Smooth muscle cell (in vitro differentiated cells): ENCODE measurements around the gene MBD3L5. TPM values are rescaled to one million over a fixed set of nuclear protein-coding genes. Genes with fewer than 3 reads are reported as not detected.

Source experiments
- DNase-seq: peaks from one replicate; lab custom pipeline; 2025; ENCODE audit not compliant: unreplicated experiment; lab: John Stamatoyannopoulos, UW
- H2AFZ ChIP-seq: fragments of 200-600 bp; sonication (generic); 2 replicates; pipeline ENCODE4 v1.6.0; 2016; ENCODE audit warnings: antibody characterized with exemption, low read depth, mild to moderate bottlenecking
- H3F3A ChIP-seq: fragments of 200-600 bp; sonication (generic); 2 replicates; pipeline ENCODE4 v1.6.0; 2017; ENCODE audit warnings: antibody characterized with exemption, low read depth
- H3K27ac ChIP-seq: fragments of 200-600 bp; sonication (generic); 2 replicates; pipeline ENCODE4 v1.5.1; 2016; ENCODE audit warnings: low read depth, mild to moderate bottlenecking
- H3K27me3 ChIP-seq: fragments of 200-600 bp; sonication (generic); 2 replicates; pipeline ENCODE4 v1.6.1; 2016; ENCODE audit warnings: low read depth, mild to moderate bottlenecking
- H3K36me3 ChIP-seq: fragments of 200-600 bp; sonication (generic); 2 replicates; pipeline ENCODE4 v1.5.1; 2016; ENCODE audit warnings: low read depth
- H3K4me1 ChIP-seq: fragments of 200-600 bp; sonication (generic); 2 replicates; pipeline ENCODE4 v1.5.1; 2016; ENCODE audit warnings: low read depth
- H3K4me2 ChIP-seq: fragments of 200-600 bp; sonication (generic); 2 replicates; pipeline ENCODE4 v1.6.0; 2016; ENCODE audit warnings: mild to moderate bottlenecking
- H3K4me3 ChIP-seq: fragments of 200-600 bp; sonication (generic); 2 replicates; pipeline ENCODE4 v1.5.1; 2016; ENCODE audit warnings: mild to moderate bottlenecking
- H3K79me2 ChIP-seq: fragments of 200-600 bp; sonication (generic); 2 replicates; pipeline ENCODE4 v1.6.0; 2016; ENCODE audit warnings: low read depth, mild to moderate bottlenecking
- H3K9ac ChIP-seq: fragments of 200-600 bp; sonication (generic); 2 replicates; pipeline ENCODE4 v1.6.0; 2016; ENCODE audit warnings: low read depth
- H3K9me3 ChIP-seq: fragments of 200-600 bp; sonication (generic); replicated peaks from 2 replicates; pipeline ENCODE4 v1.5.1; 2016; ENCODE audit warnings: low read depth
- H4K20me1 ChIP-seq: fragments of 200-600 bp; sonication (generic); 2 replicates; pipeline ENCODE4 v1.6.0; 2016; ENCODE audit warnings: low read depth
- CTCF ChIP-seq: fragments of 200-600 bp; sonication (generic); IDR thresholded peaks from 2 replicates; pipeline ENCODE4 v1.5.1; 2017; ENCODE audit warnings: borderline replicate concordance, mild to moderate bottlenecking, antibody characterized with exemption; ENCODE audit not compliant: insufficient read depth, poor library complexity, severe bottlenecking
- WGBS: methylation state at CpG from one replicate; pipeline ENCODE4 v1.1.7; 2016; ENCODE audit warnings: low lambda C conversion rate; 5-methylcytosine and 5-hydroxymethylcytosine counted together
- polyA plus RNA-seq: library from polyadenylated mRNA; unstranded; fragments of >200 nt; fragmentation: Nextera tagmentation; extraction: Ambion mirVana; gene quantifications from 2 replicates; pipeline ENCODE4 v1.2.1, GENCODE V29; 2016
- total RNA-seq: library from RNA; depleted of rRNA; stranded (reverse); fragments of >200 nt; gene quantifications from 2 replicates; pipeline ENCODE4 v1.2.3, GENCODE V29; 2014

MBD3L5 gene
- total and polyA plus RNA-seq, 2 experiments from 2014 or later = not detected

GRCh38 chr19:7072541-7072940, 42.2 kb downstream of the MBD3L5 start:
- no peak overlapping the region for H2AFZ ChIP-seq
- no peak overlapping the region for H3K9ac ChIP-seq
- WGBS = 92% methylated on average over 6 of the region's 6 CpGs
- H3K27ac ChIP-seq = no peak overlapping the region
- peaks cover 8% of the 10 kb centered on the region for H3F3A ChIP-seq
- H3K4me1 ChIP-seq = peaks cover 5% of the 10 kb centered on the region
- H3K4me2 ChIP-seq = no peak overlapping the region
- H4K20me1 ChIP-seq = no peaks in the 10 kb centered on the region
- H3K27me3 ChIP-seq = no peaks in the 10 kb centered on the region
- peaks cover 14% of the 10 kb centered on the region for H3K9me3 ChIP-seq
- peaks cover 34% of the 10 kb centered on the region for H3K36me3 ChIP-seq
- no peak for DNase-seq
- H3K4me3 ChIP-seq = no peak overlapping the region
- TF ChIP-seq CTCF = no peak
- H3K79me2 ChIP-seq = peaks cover 10% of the 10 kb centered on the region

DNA sequence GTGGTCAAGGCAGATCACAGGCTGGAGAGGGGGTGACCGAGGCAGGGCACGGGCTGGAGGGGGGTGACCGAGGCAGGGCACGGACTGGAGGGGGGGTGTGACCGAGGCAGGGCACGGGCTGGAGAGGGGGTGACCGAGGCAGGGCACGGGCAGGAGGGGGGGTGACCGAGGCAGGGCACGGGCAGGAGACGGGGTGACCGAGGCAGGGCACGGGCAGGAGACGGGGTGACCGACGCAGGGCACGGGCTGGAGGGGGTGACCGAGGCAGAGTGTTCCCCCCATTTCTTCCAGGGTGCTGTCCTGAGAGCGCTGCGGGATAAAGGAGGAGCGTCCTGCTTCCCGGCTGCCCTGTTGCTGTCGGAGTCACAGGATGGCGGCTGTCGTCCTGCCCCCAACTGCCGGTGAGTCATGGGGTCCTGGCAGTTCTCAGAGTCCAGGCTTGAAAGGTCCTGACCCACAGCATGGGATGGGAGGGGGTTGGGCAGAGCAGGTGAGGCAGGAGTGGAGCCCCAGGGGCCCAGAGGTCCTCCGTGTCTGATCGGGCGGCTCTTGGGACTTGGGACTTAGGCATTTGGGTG, 44.4 kb downstream of the MBD3L5 start:
- H3K4me1 ChIP-seq = peaks cover 5% of the 10 kb centered on the region
- no peak overlapping the region for H2AFZ ChIP-seq
- H3K4me2 ChIP-seq = no peak overlapping the region
- peaks cover 10% of the 10 kb centered on the region for H3K79me2 ChIP-seq
- no peak overlapping the region for H3K9ac ChIP-seq
- peaks cover 33% of the 10 kb centered on the region for H3K9me3 ChIP-seq
- no peaks in the 10 kb centered on the region for H3F3A ChIP-seq
- H3K27ac ChIP-seq = no peak overlapping the region
- H3K27me3 ChIP-seq = no peaks in the 10 kb centered on the region
- 98% methylated on average over 17 of the region's 29 CpGs for WGBS
- TF ChIP-seq CTCF = no peak
- H3K36me3 ChIP-seq = peaks cover 54% of the 10 kb centered on the region
- H4K20me1 ChIP-seq = no peaks in the 10 kb centered on the region
- no peak for DNase-seq
- H3K4me3 ChIP-seq = no peak overlapping the region

- peaks cover 67% of the 10 kb centered on the region for H3K36me3 ChIP-seq
- no peaks in the 10 kb centered on the region for H4K20me1 ChIP-seq
- H3K4me1 ChIP-seq = no peaks in the 10 kb centered on the region
- DNase-seq = no peak
- H3F3A ChIP-seq = no peaks in the 10 kb centered on the region
- H3K4me2 ChIP-seq = no peak overlapping the region
- no peak overlapping the region for H2AFZ ChIP-seq
- H3K27ac ChIP-seq = no peak overlapping the region
- no peak overlapping the region for H3K9ac ChIP-seq
- no peak overlapping the region for H3K4me3 ChIP-seq
- no peak for TF ChIP-seq CTCF
- peaks cover 44% of the 10 kb centered on the region for H3K9me3 ChIP-seq
- H3K79me2 ChIP-seq = no peaks in the 10 kb centered on the region
- H3K27me3 ChIP-seq = no peaks in the 10 kb centered on the region
- 99% methylated on average over 6 of the region's 6 CpGs for WGBS
Measured at GRCh38 chr19:7076151-7076550, 45.8 kb downstream of the MBD3L5 start.

DNA sequence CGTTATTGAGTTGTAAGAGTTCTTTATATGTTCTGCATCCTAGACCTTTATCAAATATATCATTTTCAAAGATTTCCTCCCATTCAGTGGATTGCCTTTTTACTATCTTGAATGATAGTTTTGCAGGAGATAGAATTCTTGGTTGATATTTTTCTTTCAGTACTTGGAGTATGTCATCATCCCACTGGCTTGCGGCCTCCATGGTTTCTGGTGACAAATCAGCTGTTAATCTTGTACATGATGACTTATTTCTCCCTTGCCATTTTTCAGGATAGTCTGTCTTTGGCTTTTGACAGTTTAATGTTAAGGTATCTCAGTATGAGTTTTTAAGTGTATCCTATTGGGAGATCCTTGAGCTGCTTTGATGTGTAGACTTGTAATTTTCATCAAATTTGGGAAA, 47.6 kb downstream of the MBD3L5 start:
- H3K9ac ChIP-seq = no peak overlapping the region
- no peaks in the 10 kb centered on the region for H3K27me3 ChIP-seq
- H3K4me3 ChIP-seq = no peak overlapping the region
- H3K4me2 ChIP-seq = no peak overlapping the region
- H3K36me3 ChIP-seq = peaks cover 80% of the 10 kb centered on the region
- H2AFZ ChIP-seq = no peak overlapping the region
- H3K4me1 ChIP-seq = no peaks in the 10 kb centered on the region
- peaks cover 8% of the 10 kb centered on the region for H3F3A ChIP-seq
- no peaks in the 10 kb centered on the region for H3K79me2 ChIP-seq
- H3K27ac ChIP-seq = no peak overlapping the region
- no peak for TF ChIP-seq CTCF
- DNase-seq = no peak
- WGBS = 98% methylated on average over 2 of the region's 2 CpGs
- H4K20me1 ChIP-seq = no peaks in the 10 kb centered on the region
- peaks cover 62% of the 10 kb centered on the region for H3K9me3 ChIP-seq
